ENCODE data around the gene MICU1. TPM values are rescaled to one million over a fixed set of nuclear protein-coding genes. Genes with fewer than 3 reads are reported as not detected.

The MICU1 gene
- total RNA-seq, 1 experiment from 2014 or later, result 39.4 TPM

GRCh38 chr10:72645263-72645858 is 19.5 kb upstream of the MICU1 start:
- ChIA-PET POLR2A (no interaction called here), CTCF (no interaction called here), RAD21 (ENCODE audit: low non-redundant PET in 1 of 2, low total read pairs in 2 of 2, uncharacterized antibody in 2 of 2, unreplicated experiment in 2 of 2) (no interaction called here)
- H3K9me3 ChIP-seq (ENCODE audit: control insufficient read depth in 1 of 2, insufficient read depth in 1 of 2, low read depth in 1 of 2, low read length in 2 of 2), result no peaks in the 10 kb centered on the region
- H3K4me1 ChIP-seq (ENCODE audit: control insufficient read depth in 1 of 2, insufficient read depth in 2 of 2, low read length in 2 of 2), result no peaks in the 10 kb centered on the region
- H3K27ac ChIP-seq (ENCODE audit: low read depth, low read length), result no peak overlapping the region
- H3K4me2 ChIP-seq (ENCODE audit: low read length), result no peak overlapping the region
- H4K20me1 ChIP-seq (ENCODE audit: insufficient read depth), result no peaks in the 10 kb centered on the region
- no peaks in the 10 kb centered on the region for H3K27me3 ChIP-seq (ENCODE audit: insufficient read depth, low read length)
- no peak overlapping the region for H3K9ac ChIP-seq (ENCODE audit: low read length)
- no peak for ATAC-seq
- no peaks in the 10 kb centered on the region for H3K79me2 ChIP-seq (ENCODE audit: insufficient read depth, low read length)
- intact Hi-C loops (cut with micrococcal nuclease), result no loop called here
- H3K4me3 ChIP-seq (replicated peaks in 1 of 2; ENCODE audit: low read depth in 1 of 2, low read length in 2 of 2), result no peak overlapping the region
- no TSS peak for BruUV-seq (replicated peaks)
- no peaks in the 10 kb centered on the region for H3K36me3 ChIP-seq (ENCODE audit: control insufficient read depth in 1 of 2, insufficient read depth in 2 of 2, low read length in 2 of 2)
- no peak for DNase-seq (ENCODE audit: low read depth, low spot score)
- no peak overlapping the region for H2AFZ ChIP-seq (ENCODE audit: low read depth, low read length, poor library complexity, severe bottlenecking)
- TF ChIP-seq ZNF274 (IDR thresholded peaks at IDR 0.05; ENCODE audit: low read depth, low read length) (no peak), MAX (IDR thresholded peaks at IDR 0.05) (no peak)
- no peaks in the 10 kb centered on the region for H3K9me2 ChIP-seq (ENCODE audit: insufficient read depth)

GRCh38 chr10:72642318-72642717 is 16.4 kb upstream of the MICU1 start:
- Histone ChIP-seq H3K9ac (ENCODE audit: low read length) (no peak overlapping the region), H4K20me1 (ENCODE audit: insufficient read depth) (no peaks in the 10 kb centered on the region), H3K9me2 (ENCODE audit: insufficient read depth) (no peaks in the 10 kb centered on the region), H3K4me3 (replicated peaks in 1 of 2; ENCODE audit: low read depth in 1 of 2, low read length in 2 of 2) (no peak overlapping the region), H3K4me2 (ENCODE audit: low read length) (no peak overlapping the region), H3K4me1 (ENCODE audit: control insufficient read depth in 1 of 2, insufficient read depth in 2 of 2, low read length in 2 of 2) (peaks cover 0 to 3% of the 10 kb centered on the region in 2 experiments; a peak in 1 of 4 replicates), H2AFZ (ENCODE audit: low read depth, low read length, poor library complexity, severe bottlenecking) (no peak overlapping the region), H3K27ac (ENCODE audit: low read depth, low read length) (no peak overlapping the region), H3K27me3 (ENCODE audit: insufficient read depth, low read length) (no peaks in the 10 kb centered on the region), H3K79me2 (ENCODE audit: insufficient read depth, low read length) (no peaks in the 10 kb centered on the region), H3K9me3 (ENCODE audit: control insufficient read depth in 1 of 2, insufficient read depth in 1 of 2, low read depth in 1 of 2, low read length in 2 of 2) (no peaks in the 10 kb centered on the region), H3K36me3 (ENCODE audit: control insufficient read depth in 1 of 2, insufficient read depth in 2 of 2, low read length in 2 of 2) (no peaks in the 10 kb centered on the region)
- ChIA-PET CTCF (interaction anchor here (0.5 kb wide), 1 partner anchor 27 kb away, joined by 3 read pairs; no protein-coding TSS in a partner anchor), POLR2A (no interaction called here), RAD21 (ENCODE audit: low non-redundant PET in 1 of 2, low total read pairs in 2 of 2, uncharacterized antibody in 2 of 2, unreplicated experiment in 2 of 2) (no interaction called here)
- intact Hi-C loops (cut with micrococcal nuclease), result no loop called here
- no peak for DNase-seq (ENCODE audit: low read depth, low spot score)
- no TSS peak for BruUV-seq (replicated peaks)
- ATAC-seq, result no peak
- TF ChIP-seq SRF (IDR thresholded peaks at IDR 0.05; ENCODE audit: low read depth) (no peak), RAD21 (IDR thresholded peaks at IDR 0.05; ENCODE audit: low read depth) (no peak), CTCF (IDR thresholded peaks at IDR 0.05 in 2 of 3, conservative IDR thresholded peaks at IDR 0.05 in 1 of 3; ENCODE audit: borderline replicate concordance in 1 of 3, insufficient read depth in 1 of 3, low read depth in 2 of 3, low read length in 2 of 3) (no peak), SIN3A (IDR thresholded peaks at IDR 0.05; ENCODE audit: low read depth) (no peak), POLR2AphosphoS5 (IDR thresholded peaks at IDR 0.05; ENCODE audit: low read depth, low read length) (no peak), CEBPB (IDR thresholded peaks at IDR 0.05; ENCODE audit: low read depth) (no peak), ATF3 (IDR thresholded peaks at IDR 0.05) (no peak), ZFX (IDR thresholded peaks at IDR 0.05) (no peak), MAX (IDR thresholded peaks at IDR 0.05) (no peak), ZNF274 (IDR thresholded peaks at IDR 0.05; ENCODE audit: low read depth, low read length) (no peak), TCF7L2 (IDR thresholded peaks at IDR 0.05; ENCODE audit: borderline replicate concordance, extremely low read depth, insufficient read depth, insufficient read length) (no peak), REST (IDR thresholded peaks at IDR 0.05; ENCODE audit: low read depth) (no peak), EZH2 (IDR thresholded peaks at IDR 0.05) (no peak), EGR1 (IDR thresholded peaks at IDR 0.05; ENCODE audit: low read depth) (no peak), JUND (IDR thresholded peaks at IDR 0.05) (no peak)

Data from HCT116 (cell line).